Measurements from ENCODE around the gene SGMS2. TPM values are rescaled to one million over a fixed set of nuclear protein-coding genes. Genes with fewer than 3 reads are reported as not detected.

The SGMS2 gene
- total RNA-seq, 1 donor from 2014 or later, result 95.0 TPM

GRCh38 chr4:107888237-107888636, 63.5 kb downstream of the SGMS2 start:
- Histone ChIP-seq H3K4me3 (ENCODE audit: low read depth, low read length) (no peak overlapping the region), H3K36me3 (ENCODE audit: control insufficient read depth, insufficient read depth, low read length) (no peaks in the 10 kb centered on the region), H3K27me3 (ENCODE audit: control insufficient read depth, insufficient read depth, low read length) (no peaks in the 10 kb centered on the region)
- no peak for TF ChIP-seq CTCF (IDR thresholded peaks at IDR 0.05; ENCODE audit: insufficient read depth, low read length, severe bottlenecking)
- no peak for DNase-seq (ENCODE audit: low read depth)
- FAIRE-seq, result no peak

DNA sequence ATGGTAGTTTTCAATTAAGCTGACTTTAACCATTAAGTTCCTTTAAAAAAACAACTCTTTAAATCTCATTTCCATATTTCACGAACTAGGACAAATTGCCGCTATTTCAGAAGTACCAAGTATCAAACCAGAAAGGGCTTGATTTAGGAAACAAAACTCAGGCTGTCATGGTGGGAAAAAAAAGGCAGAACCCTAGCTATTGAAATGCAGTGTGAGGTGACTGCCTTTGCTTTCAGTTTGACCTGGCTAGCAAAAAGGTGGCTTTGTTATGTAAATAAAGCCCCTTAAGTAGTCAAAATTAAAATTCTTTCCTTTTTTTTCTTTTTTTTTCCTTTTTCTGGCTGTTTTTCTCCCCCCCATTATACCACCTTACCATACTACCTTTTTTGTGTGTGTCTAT, 66.0 kb downstream of the SGMS2 start:
- no peaks in the 10 kb centered on the region for H3K27me3 ChIP-seq (ENCODE audit: control insufficient read depth, insufficient read depth, low read length)
- no peak for TF ChIP-seq CTCF (IDR thresholded peaks at IDR 0.05; ENCODE audit: insufficient read depth, low read length, severe bottlenecking)
- FAIRE-seq (no peak), DNase-seq (ENCODE audit: low read depth) (no peak)
- H3K4me3 ChIP-seq (ENCODE audit: low read depth, low read length), result no peak overlapping the region
- no peaks in the 10 kb centered on the region for H3K36me3 ChIP-seq (ENCODE audit: control insufficient read depth, insufficient read depth, low read length)

DNA sequence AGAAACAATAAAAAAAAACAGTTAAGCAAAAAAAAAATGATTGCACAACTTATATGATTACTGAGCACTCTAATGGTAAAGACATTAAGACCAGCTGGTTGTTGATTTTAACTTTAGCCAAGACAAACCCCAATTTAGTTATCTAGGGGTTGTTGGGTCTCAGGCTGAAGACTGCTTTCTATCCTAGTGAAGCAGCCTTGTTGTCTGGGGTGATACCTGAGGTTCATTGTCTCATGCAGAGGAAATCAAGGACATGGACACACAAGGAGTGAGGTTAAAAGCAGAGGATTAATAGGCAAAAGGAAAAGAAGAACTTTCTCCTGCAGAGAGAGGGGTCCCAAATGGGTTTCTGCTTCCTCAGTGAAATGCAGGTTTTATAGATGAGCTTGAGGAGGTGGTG, 66.6 kb downstream of the SGMS2 start:
- Histone ChIP-seq H3K27me3 (ENCODE audit: control insufficient read depth, insufficient read depth, low read length) (no peaks in the 10 kb centered on the region), H3K36me3 (ENCODE audit: control insufficient read depth, insufficient read depth, low read length) (no peaks in the 10 kb centered on the region), H3K4me3 (ENCODE audit: low read depth, low read length) (no peak overlapping the region)
- FAIRE-seq (no peak), DNase-seq (ENCODE audit: low read depth) (no peak)
- no peak for TF ChIP-seq CTCF (IDR thresholded peaks at IDR 0.05; ENCODE audit: insufficient read depth, low read length, severe bottlenecking)

GRCh38 chr4:107893171-107894137, 68.7 kb downstream of the SGMS2 start:
- no peak overlapping the region for H3K4me3 ChIP-seq (ENCODE audit: low read depth, low read length)
- DNase-seq (ENCODE audit: low read depth) (peak; percentile 74), FAIRE-seq (no peak)
- no peak for TF ChIP-seq CTCF (IDR thresholded peaks at IDR 0.05; ENCODE audit: insufficient read depth, low read length, severe bottlenecking)
- no peaks in the 10 kb centered on the region for H3K36me3 ChIP-seq (ENCODE audit: control insufficient read depth, insufficient read depth, low read length)
- no peaks in the 10 kb centered on the region for H3K27me3 ChIP-seq (ENCODE audit: control insufficient read depth, insufficient read depth, low read length)

DNA sequence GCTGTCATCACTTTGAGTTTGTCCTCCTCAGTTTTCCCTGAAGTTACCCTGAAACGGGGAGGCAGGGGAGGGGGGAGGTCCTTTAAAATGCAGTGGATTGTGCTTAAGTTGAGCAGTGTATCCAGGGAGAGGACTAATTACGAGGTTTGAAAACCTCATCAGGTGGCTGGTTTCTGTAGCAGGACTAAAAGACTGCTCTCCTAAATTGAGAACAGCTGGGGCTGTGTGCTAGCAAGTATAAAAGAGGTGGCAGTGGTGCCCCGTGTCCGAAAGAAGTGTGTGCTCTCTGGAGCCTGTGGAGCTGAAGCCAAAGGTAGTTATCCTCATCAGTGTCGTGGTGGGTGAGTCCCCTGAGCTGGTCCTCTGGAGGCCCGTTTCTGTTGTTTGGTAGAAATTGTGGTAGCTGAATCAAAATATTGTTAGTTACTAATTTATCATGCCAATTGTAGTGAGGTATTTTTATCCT, 69.4 kb downstream of the SGMS2 start:
- FAIRE-seq, result no peak
- Histone ChIP-seq H3K4me3 (ENCODE audit: low read depth, low read length) (no peak overlapping the region), H3K36me3 (ENCODE audit: control insufficient read depth, insufficient read depth, low read length) (peaks cover under 1% of the 10 kb centered on the region), H3K27me3 (ENCODE audit: control insufficient read depth, insufficient read depth, low read length) (no peaks in the 10 kb centered on the region)
- DNase-seq (ENCODE audit: low read depth), result no peak
- no peak for TF ChIP-seq CTCF (IDR thresholded peaks at IDR 0.05; ENCODE audit: insufficient read depth, low read length, severe bottlenecking)

All from bronchial epithelial cell (primary cell).